ENCODE results near the gene FSD1.
"Not testable (repeated sequence)": the region's sequence is repeated elsewhere in the genome, so short reads cannot be mapped to it uniquely, and the experiment has no call there.

Gene FSD1

DNA sequence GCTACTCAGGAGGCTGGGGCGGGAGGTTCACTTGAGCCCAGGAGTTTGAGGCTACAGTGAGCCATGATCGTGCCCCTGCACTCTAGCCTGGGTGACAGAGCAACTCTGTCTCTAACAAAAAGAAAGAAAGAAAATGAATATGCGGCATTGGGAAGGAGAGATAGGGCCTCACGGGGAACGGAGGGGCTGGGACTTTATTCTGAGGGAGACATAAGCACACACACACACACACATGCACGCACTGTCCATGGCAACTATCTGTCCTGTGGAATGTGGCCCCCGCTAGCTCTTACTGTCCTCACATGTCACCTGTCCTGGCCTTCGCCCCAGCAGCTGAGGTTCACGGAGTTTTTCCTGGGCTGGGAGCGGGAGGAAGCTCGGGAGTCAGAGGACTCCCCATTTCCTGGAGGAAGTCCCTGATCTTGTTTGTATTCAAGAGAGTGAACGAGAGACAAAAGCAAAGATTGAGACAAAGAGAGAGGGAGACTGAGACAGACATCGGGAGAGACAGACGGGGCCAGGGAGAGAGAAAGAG is 33.6 kb downstream of the FSD1 start:
- H3K27me3 ChIP-seq (replicated peaks; ENCODE audit: control insufficient read depth, insufficient read depth, low read length) = no peaks in the 10 kb centered on the region
- no peaks in the 10 kb centered on the region for H3K9me3 ChIP-seq (ENCODE audit: control insufficient read depth, low read length)
- peak overlapping the region; percentile 83 for H3K9ac ChIP-seq (ENCODE audit: low read length)
- peaks cover 10% of the 10 kb centered on the region for H3K4me1 ChIP-seq (ENCODE audit: control insufficient read depth, insufficient read depth, low read length)
- peak overlapping the region; percentile 81 for H3K4me3 ChIP-seq (ENCODE audit: low read length)
- DNase-seq (ENCODE audit: low read depth) = peak; percentile 8
- H3K36me3 ChIP-seq (ENCODE audit: control insufficient read depth, insufficient read depth, low read length, severe bottlenecking) = no peaks in the 10 kb centered on the region

DNA sequence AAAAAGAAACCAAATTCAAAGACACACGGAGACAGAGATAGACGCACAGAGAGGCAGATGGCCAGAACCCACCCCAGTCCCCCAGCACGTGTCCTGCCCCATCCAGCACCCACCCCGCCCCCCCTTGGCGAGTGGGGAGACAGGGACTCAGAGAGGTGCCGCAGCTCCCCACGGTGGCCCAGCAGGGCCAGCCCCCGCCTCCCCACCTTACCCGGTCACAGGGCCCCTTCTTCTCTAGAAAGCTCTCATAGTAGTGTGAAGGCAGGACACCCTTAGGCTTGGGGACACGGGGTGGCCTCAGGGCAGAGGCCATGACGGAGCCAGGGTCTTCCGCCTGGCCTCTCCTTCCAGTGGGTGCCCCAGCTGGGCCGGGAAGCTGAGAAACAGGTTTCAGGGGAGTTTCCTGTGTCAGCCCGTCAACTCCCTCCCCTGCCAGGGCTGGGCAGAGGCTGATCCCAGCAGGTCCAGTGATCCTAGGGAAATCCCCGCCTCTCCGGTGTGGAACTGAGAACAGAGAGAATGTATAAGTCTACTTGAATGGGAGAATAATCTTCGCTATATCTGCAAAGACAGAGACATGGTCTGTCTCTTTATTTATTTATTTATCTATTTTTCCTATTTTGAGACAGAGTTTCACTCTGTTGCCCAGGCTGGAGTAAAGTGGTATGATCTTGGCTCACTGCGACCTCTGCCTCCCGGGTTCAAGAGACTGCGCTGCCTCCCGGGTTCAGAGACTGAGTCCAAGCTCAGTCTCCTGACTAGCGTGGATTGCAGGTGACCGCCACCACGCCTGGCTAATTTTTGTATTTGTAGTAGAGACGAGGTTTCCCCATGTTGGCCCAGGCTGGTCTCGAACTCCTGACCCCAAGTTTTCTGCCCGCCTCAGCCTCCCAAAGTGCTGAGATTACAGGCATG is 34.3 kb downstream of the FSD1 start, which contains the start of gene STAP2:
TSS of gene STAP2 (minus strand) at position 387 of the 915 bp plus-strand sequence. CDS start at position 313, 74 bp downstream.
- peak within 1 kb of the TSS; percentile 83 for H3K9ac ChIP-seq (ENCODE audit: low read length)
- peaks cover 10% of the 10 kb centered on the region for H3K4me1 ChIP-seq (ENCODE audit: control insufficient read depth, insufficient read depth, low read length)
- no peaks in the 10 kb centered on the region for H3K9me3 ChIP-seq (ENCODE audit: control insufficient read depth, low read length)
- no peaks in the 10 kb centered on the region for H3K27me3 ChIP-seq (replicated peaks; ENCODE audit: control insufficient read depth, insufficient read depth, low read length)
- peak within 1 kb of the TSS; percentile 81 for H3K4me3 ChIP-seq (ENCODE audit: low read length)
- H3K36me3 ChIP-seq (ENCODE audit: control insufficient read depth, insufficient read depth, low read length, severe bottlenecking) = no peaks in the 10 kb centered on the region
- no peak for DNase-seq (ENCODE audit: low read depth)

GRCh38 chr19:4342314-4342614 is 37.9 kb downstream of the FSD1 start:
- Histone ChIP-seq H3K9me3 (ENCODE audit: control insufficient read depth, low read length) (no peaks in the 10 kb centered on the region), H3K4me1 (ENCODE audit: control insufficient read depth, insufficient read depth, low read length) (peaks cover 16% of the 10 kb centered on the region), H3K4me3 (ENCODE audit: low read length) (peak overlapping the region; percentile 83), H3K27me3 (replicated peaks; ENCODE audit: control insufficient read depth, insufficient read depth, low read length) (no peaks in the 10 kb centered on the region), H3K9ac (ENCODE audit: low read length) (peak overlapping the region; percentile 87), H3K36me3 (ENCODE audit: control insufficient read depth, insufficient read depth, low read length, severe bottlenecking) (no peaks in the 10 kb centered on the region)
- no peak for DNase-seq (ENCODE audit: low read depth)

DNA sequence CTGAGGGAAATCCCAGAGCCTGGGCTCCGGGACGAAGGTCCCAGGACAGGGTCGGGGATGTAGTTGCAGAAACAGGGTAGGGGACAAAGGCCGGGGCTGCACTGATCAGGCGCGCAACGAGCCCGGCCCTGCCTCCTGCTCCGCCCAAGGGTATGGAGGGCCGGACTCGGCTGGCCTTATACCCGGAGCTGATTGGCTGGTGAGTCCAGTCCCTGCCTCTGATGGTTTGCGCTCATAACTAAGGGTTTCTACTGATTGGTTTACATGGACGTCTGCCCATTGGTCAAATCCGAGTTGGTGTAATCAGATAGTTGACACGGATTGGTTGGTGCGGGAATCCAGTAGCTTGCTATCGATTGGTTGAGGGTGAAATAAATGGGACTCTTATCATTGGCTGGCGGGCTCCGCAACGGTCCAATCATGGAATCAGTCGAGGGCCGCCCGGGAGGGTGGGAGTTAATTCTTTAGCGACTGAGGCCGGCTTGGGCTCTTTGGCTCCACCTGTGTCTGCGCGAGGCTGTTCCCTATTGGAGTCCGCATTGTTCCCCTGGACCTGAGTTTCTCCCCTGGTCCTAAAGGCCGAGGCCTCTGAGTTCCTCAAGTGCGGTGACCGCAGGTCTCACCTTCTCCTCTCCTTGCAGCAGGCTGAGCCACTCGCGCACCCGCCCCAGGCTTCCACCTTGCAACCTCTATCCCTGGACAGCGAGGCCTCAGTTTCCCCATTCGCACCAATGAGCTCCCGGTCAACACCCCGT is 38.4 kb downstream of the FSD1 start:
- Histone ChIP-seq H3K27me3 (replicated peaks; ENCODE audit: control insufficient read depth, insufficient read depth, low read length) (no peaks in the 10 kb centered on the region), H3K4me3 (ENCODE audit: low read length) (peak overlapping the region; percentile 97), H3K36me3 (ENCODE audit: control insufficient read depth, insufficient read depth, low read length, severe bottlenecking) (no peaks in the 10 kb centered on the region), H3K9me3 (ENCODE audit: control insufficient read depth, low read length) (no peaks in the 10 kb centered on the region), H3K9ac (ENCODE audit: low read length) (peak overlapping the region; percentile 87), H3K4me1 (ENCODE audit: control insufficient read depth, insufficient read depth, low read length) (peaks cover 15% of the 10 kb centered on the region)
- DNase-seq (ENCODE audit: low read depth) = peak; percentile 100

- Histone ChIP-seq H3K4me3 (ENCODE audit: low read length) (peak within 1 kb of the TSS; percentile 97), H3K36me3 (ENCODE audit: control insufficient read depth, insufficient read depth, low read length, severe bottlenecking) (no peaks in the 10 kb centered on the region), H3K4me1 (ENCODE audit: control insufficient read depth, insufficient read depth, low read length) (peaks cover 11% of the 10 kb centered on the region), H3K9ac (ENCODE audit: low read length) (peak within 1 kb of the TSS; percentile 87), H3K27me3 (replicated peaks; ENCODE audit: control insufficient read depth, insufficient read depth, low read length) (no peaks in the 10 kb centered on the region), H3K9me3 (ENCODE audit: control insufficient read depth, low read length) (no peaks in the 10 kb centered on the region)
- peak; percentile 96 for DNase-seq (ENCODE audit: low read depth)
These were observed 39.2 kb downstream of the FSD1 start, which contains the start of gene MPND for GRCh38 chr19:4343370-4344307. MPND (plus strand) TSS chr19:4343562; CDS start chr19:4343594, 32 bp downstream.

DNA sequence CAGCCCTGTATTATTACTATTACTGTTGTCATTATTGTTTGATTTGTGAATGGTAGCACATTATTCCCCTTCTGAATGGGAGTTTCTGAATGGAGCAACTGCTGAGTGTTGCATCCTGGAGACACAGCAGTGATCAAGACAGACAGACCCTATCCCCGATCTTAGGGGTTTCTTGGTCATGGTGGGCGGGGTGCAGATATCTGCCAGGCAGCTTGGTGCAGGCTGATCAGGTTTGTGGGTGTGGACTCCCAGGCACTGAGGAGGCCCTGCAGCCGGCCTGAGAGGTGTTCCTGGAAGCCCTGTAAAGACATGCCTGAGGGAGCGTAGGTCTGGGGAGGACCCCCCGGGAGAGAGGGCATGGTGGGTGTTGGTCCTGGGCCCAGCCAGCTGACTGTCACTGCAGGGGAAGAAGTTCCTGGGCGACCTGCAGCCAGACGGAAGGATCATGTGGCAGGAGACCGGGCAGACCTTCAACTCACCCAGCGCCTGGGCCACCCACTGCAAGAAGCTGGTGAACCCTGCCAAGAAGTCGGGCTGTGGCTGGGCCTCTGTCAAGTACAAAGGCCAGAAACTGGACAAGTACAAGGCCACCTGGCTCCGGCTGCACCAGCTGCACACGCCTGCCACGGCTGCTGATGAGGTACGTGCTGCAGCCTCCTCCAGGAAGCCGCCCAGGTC is 41.1 kb downstream of the FSD1 start:
- no peak for DNase-seq (ENCODE audit: low read depth)
- H3K27me3 ChIP-seq (replicated peaks; ENCODE audit: control insufficient read depth, insufficient read depth, low read length) = no peaks in the 10 kb centered on the region
- no peaks in the 10 kb centered on the region for H3K9me3 ChIP-seq (ENCODE audit: control insufficient read depth, low read length)
- H3K4me3 ChIP-seq (ENCODE audit: low read length) = no peak overlapping the region
- no peaks in the 10 kb centered on the region for H3K36me3 ChIP-seq (ENCODE audit: control insufficient read depth, insufficient read depth, low read length, severe bottlenecking)
- H3K9ac ChIP-seq (ENCODE audit: low read length) = no peak overlapping the region
- peaks cover 11% of the 10 kb centered on the region for H3K4me1 ChIP-seq (ENCODE audit: control insufficient read depth, insufficient read depth, low read length)

GRCh38 chr19:4346020-4346383 is 41.6 kb downstream of the FSD1 start:
- peaks cover 11% of the 10 kb centered on the region for H3K4me1 ChIP-seq (ENCODE audit: control insufficient read depth, insufficient read depth, low read length)
- no peaks in the 10 kb centered on the region for H3K27me3 ChIP-seq (replicated peaks; ENCODE audit: control insufficient read depth, insufficient read depth, low read length)
- H3K9me3 ChIP-seq (ENCODE audit: control insufficient read depth, low read length) = no peaks in the 10 kb centered on the region
- DNase-seq (ENCODE audit: low read depth) = no peak
- no peak overlapping the region for H3K4me3 ChIP-seq (ENCODE audit: low read length)
- no peak overlapping the region for H3K9ac ChIP-seq (ENCODE audit: low read length)
- H3K36me3 ChIP-seq (ENCODE audit: control insufficient read depth, insufficient read depth, low read length, severe bottlenecking) = no peaks in the 10 kb centered on the region

GRCh38 chr19:4347521-4347920 is 43.1 kb downstream of the FSD1 start:
- no peaks in the 10 kb centered on the region for H3K36me3 ChIP-seq (ENCODE audit: control insufficient read depth, insufficient read depth, low read length, severe bottlenecking)
- no peaks in the 10 kb centered on the region for H3K9me3 ChIP-seq (ENCODE audit: control insufficient read depth, low read length)

DNA sequence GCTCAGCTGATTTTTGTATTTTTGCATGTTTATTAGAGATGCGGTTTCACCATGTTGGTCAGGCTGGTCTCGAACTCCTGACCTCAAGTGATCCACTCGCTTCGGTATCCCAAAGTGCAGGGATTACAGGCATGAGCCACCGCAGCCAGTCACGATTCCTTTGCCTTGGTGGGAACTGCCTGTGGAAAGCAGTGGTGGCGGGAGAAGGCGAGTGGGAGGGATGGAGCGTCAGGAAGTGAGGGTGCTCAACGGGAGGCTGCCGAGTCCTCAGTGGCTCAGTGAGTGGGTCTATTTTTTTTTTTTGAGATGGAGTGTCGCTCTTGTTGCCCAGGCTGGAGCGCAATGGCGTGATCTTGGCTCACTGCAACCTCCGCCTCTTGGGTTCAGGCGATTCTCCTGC is 44.8 kb downstream of the FSD1 start:
- not testable (repeated sequence) for H3K9ac ChIP-seq (ENCODE audit: low read length); H3K27me3 ChIP-seq (replicated peaks; ENCODE audit: control insufficient read depth, insufficient read depth, low read length); DNase-seq (ENCODE audit: low read depth); H3K4me3 ChIP-seq (ENCODE audit: low read length); H3K36me3 ChIP-seq (ENCODE audit: control insufficient read depth, insufficient read depth, low read length, severe bottlenecking); H3K9me3 ChIP-seq (ENCODE audit: control insufficient read depth, low read length); H3K4me1 ChIP-seq (ENCODE audit: control insufficient read depth, insufficient read depth, low read length)

More at GRCh38 chr19:4347521-4347920, 43.1 kb downstream of the FSD1 start:
- DNase-seq (ENCODE audit: low read depth) = no peak
- no peak overlapping the region for H3K9ac ChIP-seq (ENCODE audit: low read length)
- no peaks in the 10 kb centered on the region for H3K27me3 ChIP-seq (replicated peaks; ENCODE audit: control insufficient read depth, insufficient read depth, low read length)
- H3K4me1 ChIP-seq (ENCODE audit: control insufficient read depth, insufficient read depth, low read length) = peaks cover 6% of the 10 kb centered on the region
- no peak overlapping the region for H3K4me3 ChIP-seq (ENCODE audit: low read length)

GRCh38 chr19:4350111-4350510 is 45.7 kb downstream of the FSD1 start:
- Histone ChIP-seq H3K36me3 (ENCODE audit: control insufficient read depth, insufficient read depth, low read length, severe bottlenecking) (no peaks in the 10 kb centered on the region), H3K4me1 (ENCODE audit: control insufficient read depth, insufficient read depth, low read length) (no peaks in the 10 kb centered on the region), H3K4me3 (ENCODE audit: low read length) (no peak overlapping the region), H3K27me3 (replicated peaks; ENCODE audit: control insufficient read depth, insufficient read depth, low read length) (no peaks in the 10 kb centered on the region), H3K9me3 (ENCODE audit: control insufficient read depth, low read length) (no peaks in the 10 kb centered on the region), H3K9ac (ENCODE audit: low read length) (no peak overlapping the region)
- DNase-seq (ENCODE audit: low read depth) = no peak

Data from adipocyte (in vitro differentiated cells).